Panc1 (cell line): Measurements from ENCODE around the gene CIROP. TPM values are rescaled to one million over a fixed set of nuclear protein-coding genes. Genes with fewer than 3 reads are reported as not detected.

Experiments
- ATAC-seq: fragments of 200-7000 bp; cut with Tn5 transposase; 2 replicates; pipeline ENCODE4 v1.9.1; 2020; ENCODE audit warnings: mild to moderate bottlenecking, moderate library complexity
- BruUV-seq: library from RNA; stranded (reverse); fragments of 400-500 nt; replicated peaks from 2 replicates; lab custom pipeline; 2021; lab: Mats Ljungman, UMichigan
- CTCF ChIA-PET: fragments of 300-600 bp; sonication (Branson Sonifier 250); formaldehyde crosslinking; loops from one replicate; lab custom pipeline; 2022; ENCODE audit warnings: antibody characterized with exemption; lab: Charles Lee
- POLR2A ChIA-PET: fragments of 300-600 bp; sonication (Branson Sonifier 250); formaldehyde crosslinking; loops from one replicate; lab custom pipeline; 2022; ENCODE audit warnings: antibody characterized with exemption; lab: Charles Lee
- DNase-seq: peaks from one replicate; pipeline ENCODE4 v3.0.0-alpha.2; 2010; ENCODE audit warnings: low read depth, low spot score
- H3K27ac ChIP-seq: 2 replicates; pipeline ENCODE4 v1.5.1; 2011; ENCODE audit warnings: mild to moderate bottlenecking, low read length, inconsistent platforms
- H3K27me3 ChIP-seq: fragments of 200-500 bp; sonication (Bioruptor generic); 2 replicates; pipeline ENCODE4 v1.6.0; 2014; ENCODE audit warnings: low read length, inconsistent platforms; ENCODE audit not compliant: control insufficient read depth, insufficient read depth
- H3K36me3 ChIP-seq: fragments of 200-500 bp; sonication (Bioruptor generic); 2 replicates; pipeline ENCODE4 v1.5.1; 2014; ENCODE audit warnings: inconsistent platforms, mild to moderate bottlenecking, low read length, moderate library complexity; ENCODE audit not compliant: control insufficient read depth, insufficient read depth
- H3K4me1 ChIP-seq: 2 replicates; pipeline ENCODE4 v1.5.1; 2011; ENCODE audit warnings: inconsistent platforms, mild to moderate bottlenecking, low read length, moderate library complexity; ENCODE audit not compliant: control insufficient read depth, insufficient read depth
- H3K4me3 ChIP-seq, 2 experiments: 2 replicates each; pipeline ENCODE4 v1.5.1; 2011 to 2012; ENCODE audit warnings: low read depth in 2 of 2, low read length in 2 of 2, mild to moderate bottlenecking in 2 of 2, inconsistent platforms in 1 of 2, moderate library complexity in 1 of 2
- H3K9me3 ChIP-seq: fragments of 200-500 bp; sonication (Bioruptor generic); 2 replicates; pipeline ENCODE4 v1.5.1; 2014; ENCODE audit warnings: low read depth, mild to moderate bottlenecking, inconsistent platforms, low read length, moderate library complexity; ENCODE audit not compliant: control insufficient read depth, insufficient read depth
- POLR2AphosphoS5 ChIP-seq: IDR thresholded peaks from 2 replicates; pipeline ENCODE4 v1.6.1; 2012; ENCODE audit warnings: mild to moderate bottlenecking, low read depth, low read length, moderate library complexity
- SIN3A ChIP-seq: IDR thresholded peaks from 2 replicates; pipeline ENCODE4 v1.6.1; 2012; ENCODE audit warnings: low read depth, mild to moderate bottlenecking, low read length, moderate library complexity, borderline replicate concordance; ENCODE audit not compliant: insufficient read depth
- TCF7L2 ChIP-seq: IDR thresholded peaks from 2 replicates; pipeline ENCODE4 v1.6.1; 2011; ENCODE audit warnings: mild to moderate bottlenecking, low read depth, low read length, inconsistent platforms
- in situ Hi-C: cut with HindIII; loops from 2 replicates; pipeline ENCODE4 v1.10.0; 2016; ENCODE audit warnings: low sequenced_read_pairs, low pct_unique_long_range_greater_than_20kb
- intact Hi-C: fragments of 100-400 bp; cut with micrococcal nuclease; formaldehyde crosslinking; loops from one replicate; pipeline ENCODE4 v1.10.0; 2022; ENCODE audit not compliant: unreplicated experiment
- total RNA-seq: library from RNA; stranded (reverse); gene quantifications from one replicate; pipeline ENCODE4 v1.2.1, GENCODE V29; 2021; ENCODE audit not compliant: unreplicated experiment
- TF ChIP-seq, protein P1 (sequence below): fragments of 450-650 bp; IDR thresholded peaks from 2 replicates; pipeline ENCODE4 v1.5.1; 2017; ENCODE audit warnings: mild to moderate bottlenecking
- TF ChIP-seq, protein P2 (sequence below), 2 experiments: IDR thresholded peaks; 2 replicates each; pipeline ENCODE4 v1.6.1; 2011 to 2012; ENCODE audit warnings: low read depth in 2 of 2, control low read depth in 1 of 2, low read length in 1 of 2, mild to moderate bottlenecking in 1 of 2, moderate library complexity in 1 of 2; ENCODE audit not compliant: insufficient read depth in 1 of 2

CIROP gene
- total RNA-seq, 1 experiment from 2014 or later: not detected

DNA sequence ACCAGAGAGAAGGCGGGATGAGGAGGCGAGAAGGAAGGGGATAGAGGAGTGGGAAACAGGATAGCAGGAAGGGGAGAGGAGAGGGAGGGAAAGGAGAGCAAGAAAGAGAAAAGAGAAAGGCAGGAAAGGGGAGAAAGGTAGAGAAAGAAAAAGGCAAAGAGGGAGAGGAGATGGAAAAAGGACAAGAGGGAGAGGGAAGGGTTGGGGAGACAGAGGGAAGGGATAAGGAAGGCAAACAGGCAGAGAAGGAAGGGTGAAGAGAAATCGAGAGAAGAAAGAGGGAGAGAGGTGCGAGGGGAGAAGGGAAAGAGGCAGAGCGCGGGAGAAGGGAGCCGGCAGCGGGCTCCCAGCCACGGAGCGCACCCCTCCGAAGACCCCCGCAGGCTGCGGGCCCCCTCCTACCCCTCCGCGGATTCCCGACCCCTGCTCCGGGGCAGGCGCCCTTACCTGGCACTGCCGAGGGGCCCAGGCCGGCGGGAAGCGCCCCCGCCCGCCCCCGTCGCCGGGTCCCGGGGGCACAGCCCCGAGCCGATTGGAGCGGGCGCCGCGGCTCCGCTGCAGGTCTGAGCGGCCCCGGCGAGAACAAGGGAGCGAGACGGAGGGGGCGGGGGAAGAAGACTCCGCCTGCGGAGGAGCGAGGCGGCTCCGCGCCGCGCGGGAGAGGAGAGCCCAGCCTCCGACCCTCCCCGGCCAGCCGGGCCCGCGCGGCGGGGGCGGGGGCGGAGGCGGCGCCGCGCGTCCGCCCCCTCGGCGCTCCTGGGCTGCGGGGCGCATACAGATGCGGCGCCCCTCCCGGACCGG lies 47.6 kb downstream of the CIROP start, which contains the start of gene CDH24:
Gene CDH24, minus strand, starts transcription at position 565 of the 801 bp plus-strand sequence. CDS start 1,787 bp downstream, outside the sequence.
- ChIA-PET POLR2A (no interaction called here), CTCF (interaction anchor here (0.7 to 2.6 kb wide), 6 partner anchors 62 to 72 kb away, joined by 3 to 16 read pairs (median 4); no protein-coding TSS in a partner anchor)
- in situ Hi-C loops (no loop called here), intact Hi-C loops (loop anchor here (5.0 kb wide), 1 partner anchor 125 kb away; no protein-coding TSS in a partner anchor)
- TF ChIP-seq, protein P1, sequence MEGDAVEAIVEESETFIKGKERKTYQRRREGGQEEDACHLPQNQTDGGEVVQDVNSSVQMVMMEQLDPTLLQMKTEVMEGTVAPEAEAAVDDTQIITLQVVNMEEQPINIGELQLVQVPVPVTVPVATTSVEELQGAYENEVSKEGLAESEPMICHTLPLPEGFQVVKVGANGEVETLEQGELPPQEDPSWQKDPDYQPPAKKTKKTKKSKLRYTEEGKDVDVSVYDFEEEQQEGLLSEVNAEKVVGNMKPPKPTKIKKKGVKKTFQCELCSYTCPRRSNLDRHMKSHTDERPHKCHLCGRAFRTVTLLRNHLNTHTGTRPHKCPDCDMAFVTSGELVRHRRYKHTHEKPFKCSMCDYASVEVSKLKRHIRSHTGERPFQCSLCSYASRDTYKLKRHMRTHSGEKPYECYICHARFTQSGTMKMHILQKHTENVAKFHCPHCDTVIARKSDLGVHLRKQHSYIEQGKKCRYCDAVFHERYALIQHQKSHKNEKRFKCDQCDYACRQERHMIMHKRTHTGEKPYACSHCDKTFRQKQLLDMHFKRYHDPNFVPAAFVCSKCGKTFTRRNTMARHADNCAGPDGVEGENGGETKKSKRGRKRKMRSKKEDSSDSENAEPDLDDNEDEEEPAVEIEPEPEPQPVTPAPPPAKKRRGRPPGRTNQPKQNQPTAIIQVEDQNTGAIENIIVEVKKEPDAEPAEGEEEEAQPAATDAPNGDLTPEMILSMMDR: no peak
- TF ChIP-seq, protein P2, sequence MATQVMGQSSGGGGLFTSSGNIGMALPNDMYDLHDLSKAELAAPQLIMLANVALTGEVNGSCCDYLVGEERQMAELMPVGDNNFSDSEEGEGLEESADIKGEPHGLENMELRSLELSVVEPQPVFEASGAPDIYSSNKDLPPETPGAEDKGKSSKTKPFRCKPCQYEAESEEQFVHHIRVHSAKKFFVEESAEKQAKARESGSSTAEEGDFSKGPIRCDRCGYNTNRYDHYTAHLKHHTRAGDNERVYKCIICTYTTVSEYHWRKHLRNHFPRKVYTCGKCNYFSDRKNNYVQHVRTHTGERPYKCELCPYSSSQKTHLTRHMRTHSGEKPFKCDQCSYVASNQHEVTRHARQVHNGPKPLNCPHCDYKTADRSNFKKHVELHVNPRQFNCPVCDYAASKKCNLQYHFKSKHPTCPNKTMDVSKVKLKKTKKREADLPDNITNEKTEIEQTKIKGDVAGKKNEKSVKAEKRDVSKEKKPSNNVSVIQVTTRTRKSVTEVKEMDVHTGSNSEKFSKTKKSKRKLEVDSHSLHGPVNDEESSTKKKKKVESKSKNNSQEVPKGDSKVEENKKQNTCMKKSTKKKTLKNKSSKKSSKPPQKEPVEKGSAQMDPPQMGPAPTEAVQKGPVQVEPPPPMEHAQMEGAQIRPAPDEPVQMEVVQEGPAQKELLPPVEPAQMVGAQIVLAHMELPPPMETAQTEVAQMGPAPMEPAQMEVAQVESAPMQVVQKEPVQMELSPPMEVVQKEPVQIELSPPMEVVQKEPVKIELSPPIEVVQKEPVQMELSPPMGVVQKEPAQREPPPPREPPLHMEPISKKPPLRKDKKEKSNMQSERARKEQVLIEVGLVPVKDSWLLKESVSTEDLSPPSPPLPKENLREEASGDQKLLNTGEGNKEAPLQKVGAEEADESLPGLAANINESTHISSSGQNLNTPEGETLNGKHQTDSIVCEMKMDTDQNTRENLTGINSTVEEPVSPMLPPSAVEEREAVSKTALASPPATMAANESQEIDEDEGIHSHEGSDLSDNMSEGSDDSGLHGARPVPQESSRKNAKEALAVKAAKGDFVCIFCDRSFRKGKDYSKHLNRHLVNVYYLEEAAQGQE (IDR thresholded peaks at IDR 0.05; ENCODE audit: insufficient read depth in 1 of 2, low read depth in 2 of 2, low read length in 1 of 2): no peak
- TF ChIP-seq SIN3A: no peak
- no peak for TF ChIP-seq TCF7L2
- TF ChIP-seq POLR2AphosphoS5: no peak
- DNase-seq (no peak), ATAC-seq (peak; percentile 80)
- peaks cover 6% of the 10 kb centered on the region for H3K4me1 ChIP-seq
- no peaks in the 10 kb centered on the region for H3K9me3 ChIP-seq
- H3K36me3 ChIP-seq: peaks cover 6% of the 10 kb centered on the region; the same call in 1 of the 2 replicates
- H3K27me3 ChIP-seq: no peaks in the 10 kb centered on the region
- H3K27ac ChIP-seq: peak within 1 kb of the TSS; percentile 68
- no TSS peak for BruUV-seq
- peak within 1 kb of the TSS; percentile 55 to 60 for H3K4me3 ChIP-seq

DNA sequence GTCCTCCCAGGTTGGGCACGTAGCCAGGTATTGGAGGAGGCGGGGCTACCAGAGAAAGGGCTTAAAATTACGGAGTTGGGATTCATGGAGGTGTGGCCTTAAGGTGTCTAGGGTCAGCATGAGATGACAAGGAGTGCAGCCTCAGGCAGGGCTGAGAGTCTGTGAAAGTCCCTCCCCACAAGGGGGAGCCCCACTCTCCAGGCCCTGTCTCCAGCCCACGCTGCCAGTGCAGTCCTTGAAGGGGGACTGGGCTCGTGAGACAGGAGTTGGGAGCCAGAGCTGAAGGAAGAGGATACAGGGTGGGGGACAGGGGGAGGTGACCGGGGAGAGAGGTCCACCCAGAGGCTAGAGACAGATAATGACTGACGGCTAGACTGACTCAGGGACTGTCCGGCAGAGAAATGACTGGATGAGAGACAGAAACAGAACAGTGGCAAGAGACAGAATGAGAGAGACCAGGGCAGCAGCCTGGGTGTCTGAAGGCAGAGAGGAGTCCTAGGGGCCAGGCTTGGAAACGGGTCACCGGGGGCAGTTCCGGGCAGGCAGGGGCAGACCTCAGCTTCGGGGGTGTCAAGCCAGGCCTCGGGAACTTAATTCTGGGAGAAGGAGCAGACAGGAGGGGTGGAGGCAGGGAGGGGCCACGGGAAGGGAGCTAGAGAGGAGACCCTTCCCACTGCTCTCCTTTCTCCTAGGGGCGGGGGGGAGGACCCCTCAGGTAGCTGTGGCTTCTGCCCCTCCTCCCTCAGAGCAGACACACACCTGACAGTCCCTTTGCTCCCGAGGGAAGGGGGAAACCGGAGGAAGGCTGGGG lies 48.4 kb downstream of the CIROP start:
- TF ChIP-seq, protein P1: peak; percentile 89
- TF ChIP-seq POLR2AphosphoS5: no peak
- in situ Hi-C loops (no loop called here), intact Hi-C loops (loop anchor here (5.0 kb wide), 1 partner anchor 124 kb away; no protein-coding TSS in a partner anchor)
- H3K36me3 ChIP-seq: peaks cover 6% of the 10 kb centered on the region; the same call in 1 of the 2 replicates
- no TSS peak for BruUV-seq
- peaks cover 3% of the 10 kb centered on the region for H3K4me1 ChIP-seq
- DNase-seq (no peak), ATAC-seq (peak; percentile 73)
- H3K4me3 ChIP-seq: peak overlapping the region; percentile 55 to 60
- POLR2A ChIA-PET: interaction anchor here (0.6 kb wide), 1 partner anchor 62 kb away, joined by 5 read pairs; no protein-coding TSS in a partner anchor
- H3K27me3 ChIP-seq: no peaks in the 10 kb centered on the region
- H3K27ac ChIP-seq: peak overlapping the region; percentile 68
- CTCF ChIA-PET: interaction anchor here (0.7 to 2.6 kb wide), 5 partner anchors 64 to 83 kb away, joined by 3 to 12 read pairs (median 4); no protein-coding TSS in a partner anchor
- H3K9me3 ChIP-seq: no peaks in the 10 kb centered on the region
